Colon (tissue), 2 donors: Measurements from ENCODE around the gene CYP19A1.
"Not testable (repeated sequence)": the region's sequence is repeated elsewhere in the genome, so short reads cannot be mapped to it uniquely, and the experiment has no call there.

Experiments
- FAIRE-seq: peaks from 2 replicates; lab custom pipeline; 2012; peaks lifted over from hg19 to GRCh38; lab: Jason Lieb, UNC
- donor health status: control.
- donor health status: control.

The CYP19A1 gene

DNA sequence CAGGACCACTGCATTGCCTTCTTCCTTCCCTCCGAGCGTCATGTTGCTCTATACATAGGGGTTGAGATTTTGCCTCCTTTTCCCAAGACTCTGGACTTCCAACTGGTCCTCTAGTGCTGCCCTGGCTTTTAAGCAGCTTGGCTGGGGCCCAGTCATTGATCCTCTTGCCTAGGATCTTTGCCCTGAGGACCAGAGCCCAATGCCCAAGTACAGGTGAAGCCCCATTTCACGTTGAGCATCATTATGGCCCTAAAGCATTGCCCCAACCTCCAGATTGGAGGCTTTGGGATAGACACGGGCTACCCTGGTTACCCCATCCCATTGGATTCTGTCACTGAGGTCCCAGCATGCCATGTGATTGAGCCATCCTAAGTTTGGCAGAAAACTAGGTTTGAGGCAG, 47.7 kb downstream of the CYP19A1 start:
- no peak for FAIRE-seq

DNA sequence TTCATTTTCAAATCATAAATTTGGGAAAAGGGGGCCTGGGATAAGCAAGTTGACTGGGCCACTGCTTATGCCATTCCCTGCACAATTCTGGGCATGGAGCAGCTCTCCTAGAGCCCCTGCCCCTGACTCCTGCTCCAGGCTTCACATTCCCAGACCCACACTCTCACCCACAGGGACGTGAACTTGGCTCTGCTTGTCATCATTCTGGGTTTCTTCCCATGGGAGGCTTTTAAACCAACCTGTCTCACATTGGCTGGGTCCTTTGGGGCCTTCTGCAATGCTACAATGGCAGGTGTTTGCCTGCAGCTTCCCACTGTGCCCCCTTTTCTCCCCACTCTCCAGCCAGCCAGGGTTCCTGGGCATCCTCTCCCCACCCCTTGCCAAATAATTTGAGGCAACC, 49.1 kb downstream of the CYP19A1 start:
- no peak for FAIRE-seq

DNA sequence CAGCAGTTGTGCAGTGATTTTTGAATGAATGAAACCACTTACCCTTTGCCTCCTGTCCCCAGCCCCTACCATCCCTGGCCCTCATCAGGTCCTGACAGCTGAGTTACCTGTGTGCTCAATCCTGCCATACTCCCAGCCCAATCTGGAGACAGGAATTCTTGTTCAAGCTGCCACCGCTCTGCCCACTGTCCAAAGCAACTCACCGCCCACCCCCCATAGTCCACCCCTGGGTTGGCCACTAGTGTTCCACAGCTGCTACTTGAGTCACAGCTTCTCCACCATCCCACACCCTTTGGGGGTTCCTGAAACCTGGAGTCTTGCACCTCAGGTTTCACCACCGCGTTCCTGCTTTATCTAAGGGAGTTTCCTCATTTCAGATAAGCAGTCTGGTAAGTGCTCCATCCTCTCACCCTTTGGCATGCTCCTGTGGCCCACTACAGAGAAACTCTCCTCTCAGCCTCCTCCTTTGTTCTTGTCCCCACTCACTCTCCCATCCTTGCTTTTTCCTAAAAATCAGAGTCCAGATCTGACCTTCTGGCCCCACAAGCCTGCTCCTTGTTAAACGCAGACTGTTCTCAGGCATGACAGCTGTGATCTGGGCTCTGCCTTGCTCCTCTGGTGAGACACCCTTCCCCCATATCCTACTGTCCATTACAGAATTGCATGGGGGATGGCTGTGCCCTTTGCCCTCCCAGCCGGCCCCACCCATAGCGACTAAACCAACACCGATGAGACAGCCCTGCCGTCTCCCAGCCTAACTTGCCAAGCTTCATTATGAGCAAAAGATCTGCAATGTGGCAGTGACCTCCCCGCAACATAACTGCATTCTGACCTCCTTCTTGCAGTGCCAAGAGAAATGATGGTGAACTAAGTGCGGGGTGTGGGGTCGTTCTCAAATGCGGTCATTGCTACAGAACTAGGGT, 50.0 kb downstream of the CYP19A1 start:
- FAIRE-seq = no peak

DNA sequence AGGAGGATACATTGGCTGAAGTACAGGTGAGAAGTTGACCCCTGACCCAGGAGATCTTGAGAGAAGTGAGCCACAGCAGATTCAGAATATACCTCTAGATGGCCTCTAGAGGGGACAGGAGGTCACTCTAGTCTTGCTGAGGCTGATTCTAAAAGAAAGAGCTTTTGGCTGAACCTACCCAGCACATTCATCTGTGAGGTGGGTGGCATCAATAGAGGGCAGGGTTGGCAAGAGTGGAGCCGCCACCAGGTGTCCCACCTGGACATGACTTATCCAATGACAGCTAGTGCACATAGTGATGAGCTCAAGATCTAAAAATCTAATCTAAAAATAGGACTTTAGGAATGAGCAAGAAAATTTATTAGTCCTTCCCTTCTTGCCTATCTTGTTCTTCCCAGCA, 51.6 kb downstream of the CYP19A1 start:
- FAIRE-seq = no peak

DNA sequence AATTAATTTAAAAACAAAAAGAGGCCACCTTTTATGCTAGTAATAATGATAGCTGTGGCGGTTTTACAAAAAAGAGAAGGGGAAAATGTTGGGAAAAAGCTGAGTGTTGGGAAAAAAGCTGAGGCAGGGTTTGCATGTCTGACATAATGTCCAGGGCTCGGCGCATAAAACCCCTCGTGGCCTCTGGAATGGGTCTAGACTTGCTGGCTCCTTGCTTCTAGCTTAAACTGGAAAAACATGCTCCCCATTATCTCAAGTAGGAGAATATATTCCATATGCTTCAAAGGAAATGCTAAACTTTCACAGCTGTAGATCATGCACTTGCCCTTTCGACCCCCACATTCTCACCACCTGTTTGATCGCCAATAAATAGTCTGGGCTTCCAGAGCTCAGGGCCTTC, 53.0 kb downstream of the CYP19A1 start:
- no peak for FAIRE-seq

DNA sequence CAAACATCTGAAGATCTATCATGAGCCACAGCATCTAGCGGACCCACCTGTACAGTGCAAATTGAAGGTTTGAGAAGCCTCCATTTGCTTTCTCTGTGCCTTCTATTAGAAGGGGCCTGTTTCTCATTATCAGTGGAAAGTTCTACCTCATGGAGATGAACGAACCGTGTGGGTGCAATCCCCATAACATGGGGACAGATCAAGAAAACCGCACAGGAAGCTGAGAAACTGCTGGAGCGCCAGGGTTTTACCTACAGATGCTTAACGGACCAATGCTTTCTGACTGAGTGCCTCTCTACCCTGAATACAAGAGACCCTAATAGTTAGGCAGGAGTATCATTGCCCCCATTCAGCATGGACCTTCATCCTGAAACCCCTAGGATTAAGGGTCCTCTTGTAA, 53.5 kb downstream of the CYP19A1 start:
- FAIRE-seq = no peak

DNA sequence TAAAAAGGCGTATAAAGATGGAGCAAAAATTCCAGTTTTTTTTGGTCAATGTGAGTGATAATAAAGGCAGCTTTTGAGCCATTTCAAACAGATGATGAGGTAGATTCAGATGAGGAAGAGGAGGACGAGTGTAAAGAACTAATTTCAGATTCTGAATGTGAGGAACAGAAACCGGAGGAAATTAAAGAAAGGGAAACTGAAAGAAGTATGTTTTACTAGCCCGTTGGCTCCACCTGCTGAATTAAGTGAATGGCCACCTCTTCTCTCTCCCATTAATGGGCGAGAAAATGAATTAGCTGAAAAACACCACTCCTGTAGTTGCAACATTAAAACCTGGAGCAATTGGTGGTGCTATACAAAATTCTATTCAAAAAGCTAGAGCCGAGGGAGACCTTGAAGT, 55.4 kb downstream of the CYP19A1 start:
- FAIRE-seq = no peak

DNA sequence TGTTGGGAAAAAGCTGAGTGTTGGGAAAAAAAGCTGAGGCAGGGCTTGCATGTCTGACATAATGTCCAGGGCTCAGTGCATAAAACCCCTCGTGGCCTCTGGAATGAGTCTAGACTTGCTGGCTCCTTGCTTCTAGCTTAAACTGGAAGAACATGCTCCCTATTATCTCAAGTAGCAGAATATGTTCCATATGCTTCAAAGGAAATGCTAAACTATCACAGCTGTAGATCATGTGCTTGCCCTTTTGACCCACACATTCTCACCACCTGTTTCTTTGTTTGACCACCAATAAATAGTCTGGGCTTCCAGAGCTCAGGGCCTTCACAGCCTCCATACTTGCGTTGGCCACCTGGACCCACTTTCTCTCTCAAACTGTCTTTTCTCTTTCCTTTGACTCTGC, 56.2 kb downstream of the CYP19A1 start:
- not testable (repeated sequence) for FAIRE-seq

DNA sequence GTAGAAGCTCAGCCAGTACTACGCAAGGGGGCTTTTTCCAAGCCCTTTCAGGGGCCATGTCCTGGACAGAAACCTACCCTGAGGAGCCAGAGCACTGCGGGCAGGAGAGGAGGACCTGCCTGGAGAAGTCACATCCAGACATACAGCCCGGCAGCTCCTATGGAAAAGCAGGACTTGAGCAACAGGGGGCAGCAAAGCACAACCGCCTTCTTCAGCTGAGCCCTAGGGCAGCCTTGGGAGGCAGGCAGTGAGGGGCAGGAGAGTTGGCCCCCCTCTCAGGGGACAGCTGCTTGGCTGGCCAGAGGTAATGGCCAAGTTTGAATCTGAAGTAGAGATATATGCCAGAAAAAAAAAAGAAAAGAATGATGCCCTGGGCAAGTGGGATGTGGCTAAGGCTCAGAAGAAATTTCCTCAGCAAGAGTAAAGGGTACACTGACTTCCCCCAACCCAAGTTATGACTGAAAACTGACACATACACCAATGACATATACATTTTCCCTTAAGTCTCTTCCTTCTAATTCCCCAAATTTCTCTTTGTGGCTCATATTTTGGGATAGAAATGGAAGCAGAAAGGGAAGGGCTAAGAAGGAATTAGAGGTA, 56.9 kb downstream of the CYP19A1 start:
- no peak for FAIRE-seq

DNA sequence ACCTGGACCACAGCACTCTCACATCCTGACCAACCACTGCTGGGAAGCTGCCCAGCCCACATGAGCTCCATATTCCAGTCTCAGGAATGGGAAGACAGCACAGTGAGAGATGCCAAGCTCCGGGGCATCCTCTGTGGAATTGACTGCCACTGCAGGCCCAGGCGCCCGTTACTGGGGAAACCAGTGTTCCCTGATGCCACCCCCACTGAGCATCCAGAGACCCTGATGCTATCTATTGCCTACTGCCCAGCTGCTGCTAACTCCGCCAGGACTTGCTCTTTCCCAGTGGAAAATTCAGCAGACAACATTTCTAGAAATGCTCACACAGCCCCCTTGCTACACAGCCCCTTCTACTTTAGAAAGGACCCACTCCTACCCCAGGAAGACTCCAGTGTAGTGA, 57.6 kb downstream of the CYP19A1 start:
- no peak for FAIRE-seq

DNA sequence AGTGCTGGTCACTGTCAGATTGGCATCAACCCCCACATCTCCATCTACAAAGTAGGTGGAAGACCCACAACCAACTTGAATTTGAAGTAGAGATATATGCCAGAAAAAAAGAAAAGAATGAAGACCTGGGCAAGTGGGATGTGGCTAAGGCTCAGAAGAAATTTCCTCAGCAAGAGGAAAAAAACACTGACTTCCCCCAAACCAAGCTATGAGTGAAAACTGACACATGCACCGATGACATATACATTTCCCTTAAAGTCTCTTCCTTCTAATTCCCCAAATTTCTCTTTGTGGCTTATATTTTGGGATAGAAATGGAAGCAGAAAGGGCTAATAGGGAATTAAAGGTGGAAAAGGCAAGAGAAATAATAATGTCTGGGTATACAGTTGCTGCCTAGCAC, 59.0 kb downstream of the CYP19A1 start:
- FAIRE-seq = no peak

DNA sequence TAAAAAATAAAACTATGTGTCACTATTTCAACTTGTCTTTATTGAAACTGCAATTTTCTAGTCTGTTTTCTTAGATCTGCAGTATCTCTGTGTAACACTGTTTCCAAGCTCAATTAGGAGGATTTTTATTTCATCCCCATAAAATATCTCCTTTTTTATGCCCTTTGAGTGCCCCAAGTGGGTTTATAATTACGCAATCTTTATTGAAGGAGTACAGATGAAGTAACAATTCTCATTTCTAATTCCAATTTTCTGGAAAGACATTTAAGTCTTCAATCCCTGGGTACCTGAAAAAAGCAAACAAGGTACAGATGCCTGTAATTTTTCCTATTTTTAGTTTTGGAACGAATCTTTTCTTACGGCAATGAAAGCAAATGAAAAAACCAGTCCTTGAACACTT, 61.3 kb downstream of the CYP19A1 start:
- no peak for FAIRE-seq

DNA sequence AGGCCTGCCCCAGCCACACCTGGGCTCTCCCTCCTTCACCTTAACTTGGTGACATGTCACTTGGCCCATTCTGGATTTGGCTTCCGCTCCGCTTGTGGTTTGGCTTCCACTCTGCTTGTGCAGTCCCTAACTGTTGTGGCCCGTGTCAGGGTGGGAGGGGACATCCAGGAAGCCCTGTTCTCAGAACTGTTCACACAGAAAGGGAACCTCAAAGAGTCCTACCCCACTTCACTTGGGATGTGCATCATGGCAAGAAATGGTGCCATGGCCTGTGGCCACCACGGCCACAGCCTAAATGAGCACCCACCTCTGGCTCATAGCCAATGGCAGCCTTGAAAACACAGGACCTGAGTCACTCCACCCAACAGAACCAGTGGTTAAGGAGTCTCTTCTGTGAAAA, 63.4 kb downstream of the CYP19A1 start:
- no peak for FAIRE-seq

DNA sequence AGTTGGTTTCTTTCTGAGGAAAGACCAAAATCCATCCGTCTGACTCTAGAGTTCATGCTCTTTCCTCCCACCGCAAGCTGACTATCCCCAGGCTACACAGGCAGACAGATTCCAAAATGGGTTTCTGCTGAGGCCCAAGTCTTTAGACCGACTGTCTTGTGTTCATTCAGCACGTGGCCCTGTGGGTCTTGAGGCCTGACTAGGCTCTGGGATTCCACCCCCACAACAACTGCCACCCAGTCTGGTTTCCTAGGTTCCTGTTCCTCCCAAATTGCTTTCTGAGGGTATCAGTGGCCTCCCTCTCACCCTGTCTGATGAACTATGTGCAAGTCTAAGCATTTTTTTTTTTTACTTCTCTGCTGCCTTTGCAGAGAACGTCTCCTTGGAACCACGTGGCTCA, 67.7 kb downstream of the CYP19A1 start:
- FAIRE-seq = no peak

DNA sequence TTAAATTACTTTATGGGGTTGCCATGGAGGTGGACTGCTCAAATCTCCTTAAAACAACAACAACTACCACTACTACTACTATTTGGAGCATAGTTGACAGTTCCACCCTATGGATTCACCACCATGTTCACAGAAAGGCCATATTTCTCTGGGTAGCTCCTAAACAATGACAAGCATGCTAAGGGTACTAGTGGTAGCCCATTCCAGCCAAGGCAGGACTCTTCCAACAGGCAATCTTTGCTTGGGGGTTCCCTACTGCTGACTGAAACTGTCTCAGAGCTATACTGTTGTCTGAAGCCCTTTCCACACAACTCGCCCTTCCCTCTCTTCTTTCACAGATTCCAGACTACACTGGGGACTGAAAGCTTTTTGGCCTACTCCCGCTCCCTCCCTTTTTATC, 68.9 kb downstream of the CYP19A1 start:
- no peak for FAIRE-seq

DNA sequence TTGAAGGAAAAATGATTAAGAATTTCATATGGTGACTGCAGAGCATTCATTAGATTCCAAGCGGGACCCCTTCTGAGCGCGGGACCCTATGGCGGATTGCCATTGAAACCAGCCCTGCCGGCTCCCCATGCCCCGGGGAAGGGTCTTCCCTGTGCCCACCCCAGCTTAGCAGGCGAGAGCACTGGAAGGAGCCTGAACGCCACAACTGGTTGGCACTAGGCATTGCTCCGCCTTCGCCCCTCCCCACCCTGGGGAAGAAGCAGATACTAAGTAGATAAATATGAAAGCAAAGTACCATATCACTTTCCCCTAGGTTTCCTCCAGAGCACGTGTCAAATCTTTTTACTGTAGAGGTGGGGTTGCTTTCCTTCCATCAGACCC, 70.7 kb downstream of the CYP19A1 start:
- no peak for FAIRE-seq

DNA sequence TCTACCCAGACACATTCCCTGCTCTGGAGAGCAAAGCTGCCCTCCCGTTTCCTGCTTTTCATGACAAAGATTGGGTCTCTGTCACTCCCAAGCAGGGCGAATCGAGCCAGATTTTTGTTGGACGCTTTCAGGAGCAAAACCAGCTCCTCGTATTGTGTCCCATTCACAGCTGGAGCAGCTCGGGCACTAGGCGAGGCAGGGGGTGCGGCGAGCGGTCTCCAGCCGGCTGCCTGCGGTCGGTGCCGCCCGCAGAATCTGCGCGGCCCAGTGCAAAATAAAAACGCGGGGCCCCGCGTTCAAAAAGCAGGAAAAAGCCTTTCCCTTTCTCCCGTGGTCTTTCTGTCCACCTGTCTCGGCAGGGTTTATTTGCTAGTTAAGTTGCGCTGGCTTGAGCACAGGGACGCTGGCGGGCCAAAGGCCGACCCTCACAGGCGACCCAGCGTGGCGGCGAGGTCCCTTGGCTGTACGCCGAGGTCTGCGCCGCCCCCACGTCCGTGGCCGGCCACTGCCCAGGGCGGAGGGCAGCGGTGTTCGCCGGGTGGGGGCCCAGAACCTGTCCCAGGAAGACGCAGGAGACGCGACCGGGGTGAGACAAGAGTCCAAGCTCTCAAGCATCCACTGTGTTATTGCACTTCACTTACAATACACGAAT, 71.2 kb downstream of the CYP19A1 start:
- no peak for FAIRE-seq

DNA sequence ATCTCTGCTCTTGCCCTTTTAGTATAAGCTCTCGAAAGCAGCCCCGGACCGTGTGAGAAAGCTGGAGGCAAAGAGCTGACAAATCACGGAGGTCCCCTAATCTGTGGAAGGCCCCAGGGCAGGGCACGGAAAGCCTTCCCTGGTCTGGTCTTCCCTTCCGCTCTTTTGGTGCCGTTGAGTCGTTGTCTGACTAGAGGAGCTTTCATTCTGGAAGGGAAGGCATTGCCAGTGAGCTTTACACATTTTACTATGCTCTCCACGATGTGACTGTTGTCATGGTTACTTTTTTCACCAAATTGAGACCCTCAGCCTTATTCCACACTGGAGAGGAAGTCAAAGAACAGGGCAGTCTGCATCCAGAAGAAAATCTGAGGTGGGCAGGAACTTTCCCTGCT, 71.7 kb downstream of the CYP19A1 start:
- no peak for FAIRE-seq

DNA sequence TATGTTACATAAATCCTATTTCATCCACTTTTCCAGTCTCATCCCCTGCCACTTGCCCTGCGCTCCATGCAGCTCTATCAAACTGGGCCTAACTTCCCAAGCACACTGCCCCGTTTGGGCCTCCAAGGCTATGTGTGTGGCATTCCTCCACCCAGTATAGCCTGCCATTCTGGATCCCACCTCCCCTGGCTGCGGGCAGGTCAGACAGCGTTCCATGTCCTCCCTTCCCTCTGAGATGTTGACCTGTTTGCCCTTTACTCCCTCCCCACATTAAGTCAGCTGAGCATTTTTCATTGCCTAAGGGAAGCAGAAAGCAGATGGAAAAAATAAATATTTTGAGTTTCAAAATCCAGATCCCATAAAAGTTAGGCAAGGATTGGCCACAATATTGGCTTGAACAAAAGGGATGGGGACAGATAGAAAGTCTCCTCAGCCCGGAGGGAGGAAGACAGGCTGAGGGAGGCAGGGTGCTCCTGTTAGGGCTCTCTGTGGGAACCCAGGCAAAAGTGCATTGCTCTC, 73.3 kb downstream of the CYP19A1 start:
- no peak for FAIRE-seq

DNA sequence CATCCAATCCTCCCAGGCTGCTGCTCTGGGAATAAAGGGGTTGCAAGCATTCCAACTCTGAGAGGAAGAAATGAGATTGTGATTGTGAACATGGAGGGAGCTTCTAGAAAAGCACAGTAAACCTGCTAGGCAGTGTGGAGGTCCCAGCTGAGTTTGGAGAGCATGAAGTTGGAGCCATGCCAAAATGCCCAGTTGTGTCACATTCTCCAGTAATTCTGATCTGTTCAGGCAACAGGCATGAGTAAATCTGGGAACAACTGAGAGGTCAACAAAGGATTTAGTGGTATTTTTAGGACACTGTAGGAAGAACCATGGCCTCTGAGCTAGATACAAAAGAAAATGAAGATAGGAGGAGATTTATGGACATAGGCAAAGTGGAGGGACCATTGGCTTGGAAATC, 74.7 kb downstream of the CYP19A1 start:
- no peak for FAIRE-seq

DNA sequence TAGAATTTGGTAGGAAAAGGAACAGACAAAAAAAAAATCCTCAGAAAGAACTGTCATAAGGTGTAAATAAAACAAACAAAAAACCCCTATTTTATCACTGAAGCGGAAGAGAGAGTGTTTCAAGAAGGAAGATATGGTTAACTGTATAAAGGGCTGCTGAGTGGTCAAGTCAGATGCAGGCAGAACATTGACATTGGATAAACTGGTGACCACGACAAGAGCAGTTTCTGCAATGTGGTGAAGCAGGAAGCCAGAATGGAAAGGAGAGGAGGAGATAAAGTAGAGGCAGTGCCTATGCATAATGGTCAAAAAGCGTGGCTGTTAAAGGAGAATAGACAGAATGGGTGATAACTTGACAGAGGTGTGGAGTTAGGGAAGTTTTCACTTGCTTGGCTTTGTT, 75.3 kb downstream of the CYP19A1 start:
- no peak for FAIRE-seq

DNA sequence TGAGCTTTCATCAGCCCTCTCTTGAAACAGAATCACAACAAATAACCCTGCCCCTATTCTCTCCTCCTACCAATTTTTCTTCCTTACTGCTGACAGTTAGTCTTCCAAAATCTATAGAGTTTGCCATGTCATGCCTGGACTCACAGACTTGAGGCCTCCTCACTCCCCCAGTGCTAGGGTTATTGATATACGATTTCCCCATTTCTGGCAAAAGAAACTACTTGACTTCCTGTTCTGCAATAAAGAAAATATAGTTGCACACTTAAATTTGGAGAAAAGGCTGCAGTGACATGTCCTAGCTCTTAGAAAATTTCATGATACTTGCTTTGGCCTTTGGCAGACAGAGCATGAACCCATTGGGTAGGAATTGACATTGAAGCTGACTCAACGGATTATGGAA, 75.9 kb downstream of the CYP19A1 start:
- no peak for FAIRE-seq

DNA sequence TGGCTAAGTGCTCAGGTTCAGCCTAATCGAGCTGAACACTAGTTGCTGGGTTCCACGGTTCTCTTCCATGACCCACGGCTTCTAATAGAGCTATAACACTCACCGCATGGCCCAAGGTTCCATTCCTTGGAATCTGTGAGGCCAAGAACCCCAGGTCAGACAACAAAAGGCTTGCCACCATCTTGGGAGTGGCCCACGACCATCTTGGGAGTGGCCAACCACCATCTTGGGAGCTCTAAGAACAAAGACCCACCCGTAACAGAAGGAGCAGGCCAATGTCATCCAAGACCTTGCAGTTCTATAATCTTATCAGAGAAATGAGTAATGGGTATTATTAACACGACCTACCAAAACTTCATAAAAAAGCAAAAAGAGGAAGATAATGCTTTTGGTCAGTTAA, 77.3 kb downstream of the CYP19A1 start:
- not testable (repeated sequence) for FAIRE-seq
